Fibroblast of villous mesenchyme (primary cell): ENCODE data around the gene NUDT2. TPM values are rescaled to one million over a fixed set of nuclear protein-coding genes. Genes with fewer than 3 reads are reported as not detected.
A peak's percentile ranks its signal among the peaks of the same experiment; 100 is the strongest.
"Not testable (repeated sequence)": the region's sequence is repeated elsewhere in the genome, so short reads cannot be mapped to it uniquely, and the experiment has no call there.

ENCODE experiments used
- DNase-seq: peaks from one replicate; pipeline ENCODE4 v3.0.0-alpha.2; 2010; ENCODE audit warnings: low read depth
- H3K4me3 ChIP-seq: 2 replicates; pipeline ENCODE4 v1.5.1; 2011; ENCODE audit warnings: low read depth, mild to moderate bottlenecking, low read length
- total RNA-seq: library from RNA; depleted of rRNA; stranded (reverse); fragments of >200 nt; gene quantifications from 2 replicates; pipeline ENCODE4 v1.2.3, GENCODE V29; 2012
- TF ChIP-seq, protein P1 (sequence below): IDR thresholded peaks from 2 replicates; pipeline ENCODE4 v1.5.1; 2012; ENCODE audit warnings: low read depth, mild to moderate bottlenecking, low read length; ENCODE audit not compliant: insufficient read depth

Gene NUDT2
- total RNA-seq, 1 donor: 30.2 TPM

DNA sequence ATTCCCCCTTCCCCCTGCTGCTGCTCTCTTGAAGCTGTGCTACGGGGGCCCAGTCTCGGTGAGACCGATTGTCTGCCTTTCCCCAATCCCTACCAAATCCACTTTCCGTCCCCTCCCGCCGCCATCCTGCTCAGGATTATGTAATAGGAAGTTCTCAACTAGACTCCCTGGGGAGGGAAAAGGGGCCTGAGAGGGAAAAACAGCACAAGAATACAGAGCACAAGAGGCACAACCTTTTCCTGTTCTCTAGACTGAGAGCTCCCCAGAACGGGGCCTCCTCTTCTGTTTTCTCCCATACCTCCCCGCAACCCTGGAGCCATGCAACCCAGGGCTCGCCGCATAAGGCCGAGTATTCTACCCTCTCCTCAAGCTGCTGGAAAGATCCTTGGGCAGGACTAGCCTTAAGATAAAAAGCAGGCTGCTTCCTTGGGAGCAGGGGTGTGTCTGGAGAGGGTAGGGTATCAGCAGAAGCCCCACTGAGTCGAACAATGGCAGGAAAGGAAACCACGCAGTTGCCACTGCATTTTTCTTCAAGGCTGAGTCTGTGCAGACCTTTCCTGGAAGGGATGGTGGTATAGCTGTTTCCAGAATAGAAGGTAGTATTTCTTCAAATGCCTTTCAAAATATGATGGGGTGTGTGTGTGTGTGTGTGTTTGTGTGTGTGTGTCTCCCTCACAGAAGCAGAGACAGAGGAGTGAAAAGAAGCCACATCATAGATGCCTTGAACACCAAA lies 34.4 kb downstream of the NUDT2 start:
- TF ChIP-seq, protein P1, sequence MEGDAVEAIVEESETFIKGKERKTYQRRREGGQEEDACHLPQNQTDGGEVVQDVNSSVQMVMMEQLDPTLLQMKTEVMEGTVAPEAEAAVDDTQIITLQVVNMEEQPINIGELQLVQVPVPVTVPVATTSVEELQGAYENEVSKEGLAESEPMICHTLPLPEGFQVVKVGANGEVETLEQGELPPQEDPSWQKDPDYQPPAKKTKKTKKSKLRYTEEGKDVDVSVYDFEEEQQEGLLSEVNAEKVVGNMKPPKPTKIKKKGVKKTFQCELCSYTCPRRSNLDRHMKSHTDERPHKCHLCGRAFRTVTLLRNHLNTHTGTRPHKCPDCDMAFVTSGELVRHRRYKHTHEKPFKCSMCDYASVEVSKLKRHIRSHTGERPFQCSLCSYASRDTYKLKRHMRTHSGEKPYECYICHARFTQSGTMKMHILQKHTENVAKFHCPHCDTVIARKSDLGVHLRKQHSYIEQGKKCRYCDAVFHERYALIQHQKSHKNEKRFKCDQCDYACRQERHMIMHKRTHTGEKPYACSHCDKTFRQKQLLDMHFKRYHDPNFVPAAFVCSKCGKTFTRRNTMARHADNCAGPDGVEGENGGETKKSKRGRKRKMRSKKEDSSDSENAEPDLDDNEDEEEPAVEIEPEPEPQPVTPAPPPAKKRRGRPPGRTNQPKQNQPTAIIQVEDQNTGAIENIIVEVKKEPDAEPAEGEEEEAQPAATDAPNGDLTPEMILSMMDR: no peak
- H3K4me3 ChIP-seq: no peak overlapping the region
- DNase-seq: no peak

DNA sequence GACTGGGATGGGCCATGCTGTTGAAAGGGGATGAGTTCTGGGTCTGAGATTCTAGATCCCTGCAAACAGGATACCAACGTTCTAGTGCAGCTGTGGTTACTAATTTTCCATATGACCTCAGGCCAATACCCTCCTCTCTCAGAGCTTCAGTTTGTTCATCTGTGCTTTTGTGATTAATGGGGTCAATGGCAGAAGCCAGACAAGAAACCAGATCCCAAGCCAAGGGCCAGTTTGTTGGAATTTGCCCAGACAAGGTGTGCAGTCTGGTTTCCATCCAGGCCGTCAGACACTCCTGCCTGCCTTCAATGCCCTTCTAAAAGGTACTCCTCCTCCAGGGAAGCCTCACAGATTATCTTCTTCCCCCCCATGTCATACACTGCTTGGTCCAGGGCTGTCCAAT lies 35.9 kb downstream of the NUDT2 start:
- no peak overlapping the region for H3K4me3 ChIP-seq
- no peak for DNase-seq
- TF ChIP-seq, protein P1: no peak

DNA sequence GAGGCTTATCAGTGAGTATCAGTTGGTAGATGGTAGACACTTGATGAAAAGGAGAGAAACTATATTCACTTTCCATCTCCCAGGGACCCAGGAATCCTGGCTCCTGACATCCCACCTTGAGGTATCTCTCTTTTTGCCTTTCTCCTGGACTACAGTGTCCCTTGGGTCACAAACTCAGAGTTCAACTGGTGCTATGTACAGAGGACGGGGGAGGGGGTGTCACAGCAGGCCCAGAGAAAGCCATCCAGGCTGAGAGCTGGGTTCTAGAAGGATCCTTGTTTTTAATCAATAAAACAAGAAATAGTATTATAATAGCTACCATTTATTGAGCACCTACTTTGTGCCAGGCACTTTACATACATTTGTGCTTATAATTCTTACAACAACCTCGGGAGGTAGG lies 37.0 kb downstream of the NUDT2 start:
- TF ChIP-seq, protein P1: no peak
- no peak overlapping the region for H3K4me3 ChIP-seq
- DNase-seq: no peak

DNA sequence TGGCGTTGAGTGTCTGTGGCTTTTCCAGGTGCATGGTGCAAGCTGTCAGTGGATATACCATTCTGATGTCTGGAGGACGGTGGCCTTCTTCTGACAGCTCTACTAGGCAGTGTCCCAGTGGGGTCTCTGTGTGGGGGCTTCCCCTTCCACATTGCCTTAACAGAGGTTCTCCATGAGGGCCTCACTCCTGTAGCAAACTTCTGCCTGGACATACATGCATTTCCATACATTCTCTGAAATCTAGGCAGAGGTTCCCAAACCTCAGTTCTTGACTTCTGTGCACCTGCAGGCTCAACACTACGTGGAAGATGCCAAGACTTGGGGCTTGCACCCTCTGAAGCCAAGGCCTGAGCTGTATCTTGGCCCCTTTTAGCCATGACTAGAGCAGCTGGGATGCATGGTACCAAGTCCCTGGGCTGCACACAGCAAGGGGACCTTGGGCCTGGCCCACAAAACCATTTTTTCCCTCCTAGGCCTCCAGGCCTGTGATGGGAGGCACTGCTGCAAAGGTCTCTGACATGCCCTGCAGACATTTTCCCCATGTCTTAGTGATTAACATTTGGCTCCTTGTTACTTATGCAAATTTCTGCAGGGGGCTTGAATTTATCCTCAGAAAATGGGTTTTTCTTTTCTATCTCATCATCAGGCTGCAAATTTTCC lies 38.5 kb downstream of the NUDT2 start:
- not testable (repeated sequence) for DNase-seq, H3K4me3 ChIP-seq

DNA sequence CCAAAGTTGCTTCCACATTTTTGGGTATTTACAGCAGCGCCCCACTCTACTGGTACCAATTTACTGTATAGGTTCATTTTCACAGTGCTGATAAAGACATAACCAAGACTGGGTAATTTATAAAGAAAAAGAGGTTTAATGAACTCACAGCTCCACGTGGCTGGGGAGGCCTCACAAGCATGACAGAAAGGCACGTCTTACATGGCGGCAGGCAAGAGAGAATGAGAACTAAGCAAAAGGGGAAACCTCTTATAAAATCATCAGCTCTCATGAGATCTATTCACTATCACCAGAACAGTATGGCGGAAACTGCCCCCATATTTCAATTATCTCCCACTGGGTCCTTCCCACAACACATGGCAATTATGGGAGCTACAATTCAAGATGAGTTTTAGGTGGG lies 39.4 kb downstream of the NUDT2 start:
- H3K4me3 ChIP-seq, DNase-seq: not testable (repeated sequence)

DNA sequence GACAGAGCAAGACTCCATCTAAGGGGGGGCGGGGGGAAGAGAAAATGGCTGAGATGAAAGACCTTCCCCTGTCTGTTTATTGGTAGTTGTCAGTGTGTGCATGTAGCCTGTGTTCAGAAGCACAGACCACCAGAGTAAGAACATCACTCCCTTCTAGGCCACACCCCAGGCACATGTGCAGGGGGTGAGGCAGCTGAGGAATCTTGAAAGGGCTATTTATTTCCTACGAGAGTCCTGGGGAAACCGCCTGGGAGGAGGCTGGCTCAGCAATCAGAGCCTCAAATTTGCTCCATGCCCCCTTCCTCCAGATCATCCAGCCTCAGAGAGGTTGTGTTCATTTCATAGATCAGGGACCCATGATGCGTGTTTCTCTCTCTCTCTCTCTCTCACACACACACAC lies 40.3 kb downstream of the NUDT2 start:
- H3K4me3 ChIP-seq: no peak overlapping the region
- TF ChIP-seq, protein P1: no peak
- DNase-seq: no peak

DNA sequence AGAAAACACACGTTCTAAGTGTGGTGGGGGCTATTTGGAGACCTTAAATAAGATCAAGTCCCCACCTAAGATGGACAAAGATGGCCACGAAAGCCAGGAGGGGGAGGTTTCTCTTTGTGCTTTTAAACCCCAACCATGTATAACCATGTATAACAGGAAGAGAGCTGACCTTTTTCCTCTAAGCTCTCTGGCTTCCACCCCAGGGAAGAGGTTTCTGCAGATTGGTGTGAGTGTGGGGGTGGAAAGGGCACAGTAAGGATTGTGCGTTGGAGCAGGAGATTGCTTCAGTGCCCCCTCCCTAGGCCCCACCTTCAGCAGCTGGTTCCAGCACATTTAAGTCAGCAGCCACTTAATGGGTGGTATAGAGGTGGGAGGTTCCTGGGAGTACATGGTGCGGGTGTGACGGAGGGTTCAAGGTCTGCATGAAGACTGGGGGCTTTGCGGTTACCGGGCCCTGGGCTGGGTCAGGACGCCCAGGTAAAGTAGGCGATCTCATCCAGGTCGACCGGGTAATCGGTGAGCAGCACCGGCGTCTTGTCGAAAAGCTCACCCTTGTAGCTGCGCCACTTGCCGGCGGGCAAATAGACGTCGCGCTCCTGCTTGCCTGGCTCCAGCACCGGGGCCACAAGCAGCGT lies 41.1 kb downstream of the NUDT2 start:
- no peak for DNase-seq
- peak overlapping the region; percentile 55 for H3K4me3 ChIP-seq
- TF ChIP-seq, protein P1: no peak
